Cardiac muscle cell (in vitro differentiated cells and primary cell): ENCODE data around the gene FAM107B. TPM values are rescaled to one million over a fixed set of nuclear protein-coding genes. Genes with fewer than 3 reads are reported as not detected.

Source experiments
- DNase-seq, 2 donors: peaks; one replicate each; pipeline versions ENCODE4 v3.0.0 to v3.0.0-alpha.2; 2010 to 2017; ENCODE audit warnings: low read depth in 1 of 2, low spot score in 1 of 2
- H3K27ac ChIP-seq: fragments of 200-600 bp; sonication (generic); 2 replicates; pipeline ENCODE4 v1.5.1; 2016
- H3K27me3 ChIP-seq: fragments of 200-600 bp; sonication (generic); 2 replicates; pipeline ENCODE4 v1.6.0; 2016; ENCODE audit warnings: control low read depth
- H3K36me3 ChIP-seq: fragments of 200-600 bp; sonication (generic); 2 replicates; pipeline ENCODE4 v1.5.1; 2016; ENCODE audit warnings: control low read depth
- H3K4me1 ChIP-seq: fragments of 200-600 bp; sonication (generic); 2 replicates; pipeline ENCODE4 v1.8.1; 2017; ENCODE audit warnings: low read depth, mild to moderate bottlenecking, mixed run types
- H3K4me3 ChIP-seq: fragments of 200-600 bp; sonication (generic); 2 replicates; pipeline ENCODE4 v1.5.1; 2016; ENCODE audit warnings: mild to moderate bottlenecking
- H3K9me3 ChIP-seq: fragments of 200-600 bp; sonication (generic); 2 replicates; pipeline ENCODE4 v1.5.1; 2017; ENCODE audit warnings: low read depth, mild to moderate bottlenecking, control low read depth
- polyA plus RNA-seq: library from polyadenylated mRNA; unstranded; fragments of >200 nt; fragmentation: Nextera tagmentation; extraction: Ambion mirVana; gene quantifications from 2 replicates; pipeline ENCODE4 v1.2.1, GENCODE V29; 2016
- total RNA-seq: library from RNA; depleted of rRNA; stranded (reverse); fragments of >200 nt; gene quantifications from 2 replicates; pipeline ENCODE4 v1.2.3, GENCODE V29; 2016
- TF ChIP-seq, protein P1 (sequence below): IDR thresholded peaks from 2 replicates; pipeline ENCODE4 v1.5.1; 2012; ENCODE audit warnings: low read depth, mild to moderate bottlenecking, low read length

The FAM107B gene
- total and polyA plus RNA-seq, 2 experiments from 2014 or later: 6.0 to 9.6 TPM

DNA sequence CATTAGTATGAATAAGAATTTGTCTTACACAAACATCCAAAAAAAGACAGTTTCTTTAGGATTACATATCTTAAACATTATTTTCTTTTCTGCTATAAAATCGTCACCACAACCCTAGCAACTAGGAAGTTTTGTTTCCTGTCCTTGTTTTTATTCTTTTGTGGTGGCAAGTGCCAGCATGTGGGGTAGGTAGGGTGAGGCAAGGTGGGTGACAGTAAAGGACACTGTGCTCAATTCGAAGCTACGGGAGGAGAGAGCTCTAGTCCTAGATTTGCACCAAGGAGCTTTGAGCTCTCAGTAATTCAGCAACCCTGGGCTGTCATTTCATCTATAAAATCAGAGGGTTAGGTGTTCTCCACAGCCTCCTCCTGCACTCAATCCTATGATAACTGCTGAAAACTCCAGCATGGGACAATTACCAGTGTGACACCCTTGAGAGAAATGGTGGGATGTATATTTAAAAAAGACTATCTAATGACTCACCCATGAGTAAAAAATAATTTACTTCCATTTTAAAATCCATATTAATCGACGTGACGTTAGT lies 187.1 kb downstream of the FAM107B start:
- TF ChIP-seq, protein P1, sequence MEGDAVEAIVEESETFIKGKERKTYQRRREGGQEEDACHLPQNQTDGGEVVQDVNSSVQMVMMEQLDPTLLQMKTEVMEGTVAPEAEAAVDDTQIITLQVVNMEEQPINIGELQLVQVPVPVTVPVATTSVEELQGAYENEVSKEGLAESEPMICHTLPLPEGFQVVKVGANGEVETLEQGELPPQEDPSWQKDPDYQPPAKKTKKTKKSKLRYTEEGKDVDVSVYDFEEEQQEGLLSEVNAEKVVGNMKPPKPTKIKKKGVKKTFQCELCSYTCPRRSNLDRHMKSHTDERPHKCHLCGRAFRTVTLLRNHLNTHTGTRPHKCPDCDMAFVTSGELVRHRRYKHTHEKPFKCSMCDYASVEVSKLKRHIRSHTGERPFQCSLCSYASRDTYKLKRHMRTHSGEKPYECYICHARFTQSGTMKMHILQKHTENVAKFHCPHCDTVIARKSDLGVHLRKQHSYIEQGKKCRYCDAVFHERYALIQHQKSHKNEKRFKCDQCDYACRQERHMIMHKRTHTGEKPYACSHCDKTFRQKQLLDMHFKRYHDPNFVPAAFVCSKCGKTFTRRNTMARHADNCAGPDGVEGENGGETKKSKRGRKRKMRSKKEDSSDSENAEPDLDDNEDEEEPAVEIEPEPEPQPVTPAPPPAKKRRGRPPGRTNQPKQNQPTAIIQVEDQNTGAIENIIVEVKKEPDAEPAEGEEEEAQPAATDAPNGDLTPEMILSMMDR: no peak
- H3K36me3 ChIP-seq: no peaks in the 10 kb centered on the region
- DNase-seq: no peak
- no peaks in the 10 kb centered on the region for H3K4me1 ChIP-seq
- no peaks in the 10 kb centered on the region for H3K27me3 ChIP-seq
- H3K4me3 ChIP-seq: no peak overlapping the region
- H3K9me3 ChIP-seq: no peaks in the 10 kb centered on the region
- H3K27ac ChIP-seq: no peak overlapping the region

DNA sequence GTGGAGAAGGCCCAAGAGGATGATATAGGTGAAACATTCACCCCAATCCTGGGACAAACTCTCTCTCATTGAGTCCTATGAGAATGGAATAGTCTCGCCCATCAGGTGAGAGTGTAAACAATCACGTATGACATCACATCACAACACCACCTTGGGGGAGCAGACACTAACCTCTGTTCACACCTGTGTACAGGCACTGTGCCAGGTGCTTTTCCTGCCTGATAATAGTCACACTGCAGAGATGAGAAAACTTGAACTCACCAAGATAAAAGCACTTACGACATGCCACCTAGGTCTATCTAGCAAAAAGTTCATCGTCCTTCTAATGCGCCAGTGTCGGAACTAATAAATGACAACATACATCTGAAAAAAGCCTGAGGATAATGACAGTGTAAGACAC lies 187.8 kb downstream of the FAM107B start:
- Histone ChIP-seq H3K4me3 (no peak overlapping the region), H3K27me3 (no peaks in the 10 kb centered on the region), H3K9me3 (no peaks in the 10 kb centered on the region), H3K4me1 (no peaks in the 10 kb centered on the region), H3K36me3 (no peaks in the 10 kb centered on the region), H3K27ac (no peak overlapping the region)
- TF ChIP-seq, protein P1: no peak
- no peak for DNase-seq

DNA sequence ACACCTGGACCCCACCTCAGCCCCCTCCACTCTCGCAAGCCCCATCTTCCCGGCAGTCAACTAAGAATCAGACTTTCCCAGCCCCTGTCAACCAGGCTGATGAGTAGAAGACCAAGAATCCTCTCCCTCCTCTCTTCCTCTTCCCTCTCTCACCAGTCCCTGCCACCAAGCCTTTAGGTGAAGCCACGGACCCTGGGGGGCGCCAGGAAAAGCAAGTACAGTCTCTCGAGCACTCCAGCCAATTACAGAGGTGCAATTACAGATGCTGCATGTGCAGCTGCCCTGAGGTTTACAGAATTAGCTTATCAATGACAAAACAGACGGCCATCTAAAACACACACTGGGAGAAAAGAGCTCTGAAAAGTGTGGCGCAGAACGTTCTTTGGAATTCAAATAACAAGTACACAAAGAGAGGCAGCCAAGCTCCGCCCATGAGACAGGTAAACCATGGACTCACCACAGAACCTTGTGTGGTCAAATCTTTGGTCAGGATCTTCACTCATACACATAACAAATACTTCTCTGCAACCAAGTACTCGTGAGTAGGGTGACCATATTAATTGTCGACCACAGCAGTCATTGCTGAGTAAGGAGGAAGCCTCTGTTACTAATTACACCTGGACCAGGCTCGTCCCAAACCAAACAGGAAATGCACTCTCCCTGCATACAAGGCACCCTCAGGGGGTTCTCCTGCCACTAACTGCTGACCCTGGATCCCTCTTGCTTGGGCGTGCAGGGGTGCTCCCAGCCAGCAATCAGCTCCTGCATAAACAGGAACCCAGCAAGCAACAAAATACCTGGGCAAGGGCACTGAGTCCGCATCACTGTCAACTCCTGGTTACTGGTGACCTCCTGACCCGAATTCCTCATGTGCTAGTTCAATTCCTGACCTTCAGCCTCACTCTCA lies 189.2 kb downstream of the FAM107B start:
- no peaks in the 10 kb centered on the region for H3K9me3 ChIP-seq
- H3K36me3 ChIP-seq: no peaks in the 10 kb centered on the region
- DNase-seq: no peak
- no peak overlapping the region for H3K4me3 ChIP-seq
- H3K27ac ChIP-seq: no peak overlapping the region
- TF ChIP-seq, protein P1: no peak
- no peaks in the 10 kb centered on the region for H3K27me3 ChIP-seq
- no peaks in the 10 kb centered on the region for H3K4me1 ChIP-seq

DNA sequence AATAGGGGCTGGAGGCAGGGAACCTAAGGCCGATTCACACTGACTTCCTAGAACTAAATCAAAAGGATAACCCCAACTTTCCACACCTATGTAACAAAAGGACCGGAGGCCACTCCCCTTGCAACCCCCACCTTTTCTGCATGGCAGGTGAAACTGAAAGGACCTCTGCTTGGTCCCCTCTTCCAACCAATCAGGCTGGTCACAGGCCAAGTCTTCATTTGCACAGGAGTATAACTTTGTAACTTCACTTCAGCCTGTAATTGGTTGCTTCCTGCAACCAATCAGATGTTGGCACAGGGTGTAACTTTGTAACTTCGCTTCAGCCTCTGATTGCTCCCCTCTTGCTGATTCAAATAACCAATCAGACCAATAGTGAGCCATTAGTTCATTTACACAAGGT lies 190.0 kb downstream of the FAM107B start:
- Histone ChIP-seq H3K4me1 (no peaks in the 10 kb centered on the region), H3K4me3 (no peak overlapping the region)
- TF ChIP-seq, protein P1: no peak

DNA sequence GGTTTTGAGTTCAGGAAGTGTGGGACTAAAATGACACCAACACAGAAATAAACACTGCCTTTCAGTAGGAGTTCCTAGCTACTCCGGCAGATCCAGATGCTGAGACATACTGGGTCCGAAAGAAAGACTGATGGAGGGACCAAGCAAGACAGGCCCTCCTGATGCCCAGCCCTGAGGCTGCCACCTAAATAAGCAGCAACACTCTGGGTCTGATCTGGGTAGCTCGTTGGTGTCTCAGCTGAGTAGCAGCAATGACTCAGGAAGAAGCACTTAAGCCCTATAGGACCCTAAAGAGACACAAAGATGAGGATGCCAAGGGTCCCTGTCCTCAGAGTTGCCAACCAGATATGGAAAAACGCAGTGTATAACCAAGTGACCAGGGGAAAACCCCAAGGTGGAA lies 190.7 kb downstream of the FAM107B start:
- no peaks in the 10 kb centered on the region for H3K4me1 ChIP-seq
- no peaks in the 10 kb centered on the region for H3K36me3 ChIP-seq
- H3K27ac ChIP-seq: no peak overlapping the region
- DNase-seq: no peak
- no peak overlapping the region for H3K4me3 ChIP-seq
- no peaks in the 10 kb centered on the region for H3K9me3 ChIP-seq
- H3K27me3 ChIP-seq: no peaks in the 10 kb centered on the region
- TF ChIP-seq, protein P1: no peak

More for the DNA sequence above, 190.0 kb downstream of the FAM107B start:
- no peak overlapping the region for H3K27ac ChIP-seq
- no peaks in the 10 kb centered on the region for H3K36me3 ChIP-seq
- DNase-seq: no peak
- no peaks in the 10 kb centered on the region for H3K27me3 ChIP-seq
- no peaks in the 10 kb centered on the region for H3K9me3 ChIP-seq
